ENCODE measurements around the gene PRDX2. TPM values are rescaled to one million over a fixed set of nuclear protein-coding genes. Genes with fewer than 3 reads are reported as not detected.

PRDX2 gene
- total RNA-seq, 1 experiment from 2014 or later = 746 TPM

- no peak for DNase-seq
- Histone ChIP-seq H3K9ac (ENCODE audit: low read length) (no peak overlapping the region), H3K27me3 (ENCODE audit: low read length) (no peaks in the 10 kb centered on the region), H3F3A (ENCODE audit: low read length, unreplicated experiment) (no peaks in the 10 kb centered on the region), H4K20me1 (ENCODE audit: low read length) (no peaks in the 10 kb centered on the region), H3K9me2 (replicated peaks; ENCODE audit: low read length) (no peaks in the 10 kb centered on the region), H3K4me1 (ENCODE audit: insufficient read depth, low read length) (no peaks in the 10 kb centered on the region), H3K4me2 (ENCODE audit: low read length) (no peak overlapping the region), H3K36me3 (ENCODE audit: low read depth, low read length) (peaks cover 13% of the 10 kb centered on the region), H3K27ac (ENCODE audit: low read length) (no peak overlapping the region), H3K4me3 (ENCODE audit: low read length) (no peak overlapping the region), H3K79me2 (ENCODE audit: low read length) (no peaks in the 10 kb centered on the region), H2AFZ (ENCODE audit: low read length) (no peak overlapping the region), H3K9me3 (ENCODE audit: low read length) (no peaks in the 10 kb centered on the region)
- ChIA-PET CTCF (interaction anchor here (0.6 to 0.7 kb wide), 2 partner anchors 9 to 27 kb away, joined by 3 to 8 read pairs; no protein-coding TSS in a partner anchor), POLR2A (ENCODE audit: unreplicated experiment) (no interaction called here)
- ATAC-seq = no peak
- intact Hi-C loops (cut with micrococcal nuclease) = loop anchor here (5.0 kb wide), 1 partner anchor 83 kb away; no protein-coding TSS in a partner anchor
- TF ChIP-seq CTCF (conservative IDR thresholded peaks at IDR 0.05; ENCODE audit: low read depth, low read length) (no peak), EZH2phosphoT487 (IDR thresholded peaks at IDR 0.05; ENCODE audit: borderline replicate concordance, low read length) (no peak)
- BruUV-seq (replicated peaks) = no TSS peak
Observed at GRCh38 chr19:12764698-12765097, 36.9 kb downstream of the PRDX2 start.

- intact Hi-C loops (cut with micrococcal nuclease) = loop anchor here (5.0 kb wide), 1 partner anchor 84 kb away; no protein-coding TSS in a partner anchor
- Histone ChIP-seq H3K9ac (ENCODE audit: low read length) (no peak overlapping the region), H4K20me1 (ENCODE audit: low read length) (no peaks in the 10 kb centered on the region), H3K4me1 (ENCODE audit: insufficient read depth, low read length) (no peaks in the 10 kb centered on the region), H3K4me3 (ENCODE audit: low read length) (no peak overlapping the region), H3K27ac (ENCODE audit: low read length) (no peak overlapping the region), H3K9me3 (ENCODE audit: low read length) (no peaks in the 10 kb centered on the region), H3K4me2 (ENCODE audit: low read length) (no peak overlapping the region), H3K36me3 (ENCODE audit: low read depth, low read length) (peaks cover 13% of the 10 kb centered on the region), H3F3A (ENCODE audit: low read length, unreplicated experiment) (no peaks in the 10 kb centered on the region), H3K79me2 (ENCODE audit: low read length) (no peaks in the 10 kb centered on the region), H3K9me2 (replicated peaks; ENCODE audit: low read length) (no peaks in the 10 kb centered on the region), H2AFZ (ENCODE audit: low read length) (no peak overlapping the region), H3K27me3 (ENCODE audit: low read length) (no peaks in the 10 kb centered on the region)
- DNase-seq (no peak), ATAC-seq (no peak)
- ChIA-PET CTCF (interaction anchor here (0.6 kb wide), 1 partner anchor 118 kb away, joined by 5 read pairs; the partner anchor contains the start of gene DNASE2), POLR2A (ENCODE audit: unreplicated experiment) (interaction anchor here (0.6 kb wide), 1 partner anchor 26 kb away, joined by 3 read pairs; the partner anchor contains the start of gene GET3)
- TSS peak; percentile 13 for BruUV-seq (replicated peaks)
- TF ChIP-seq EZH2 (IDR thresholded peaks at IDR 0.05; ENCODE audit: low read length, unreplicated experiment) (no peak), CTCF (conservative IDR thresholded peaks at IDR 0.05; ENCODE audit: low read depth, low read length) (no peak), EZH2phosphoT487 (IDR thresholded peaks at IDR 0.05; ENCODE audit: borderline replicate concordance, low read length) (no peak)
Observed at GRCh38 chr19:12763100-12763499, 38.5 kb downstream of the PRDX2 start.

GRCh38 chr19:12759686-12760085 is 41.9 kb downstream of the PRDX2 start:
- no peak overlapping the region for H3K9ac ChIP-seq (ENCODE audit: low read length)
- H3K4me2 ChIP-seq (ENCODE audit: low read length) = no peak overlapping the region
- H3K27ac ChIP-seq (ENCODE audit: low read length) = no peak overlapping the region
- ATAC-seq (no peak), DNase-seq (no peak)
- H4K20me1 ChIP-seq (ENCODE audit: low read length) = no peaks in the 10 kb centered on the region
- ChIA-PET CTCF (interaction anchor here (0.6 to 0.8 kb wide), 2 partner anchors 43 to 44 kb away, joined by 4 to 11 read pairs; no protein-coding TSS in a partner anchor), POLR2A (ENCODE audit: unreplicated experiment) (no interaction called here)
- TF ChIP-seq EZH2phosphoT487 (IDR thresholded peaks at IDR 0.05; ENCODE audit: borderline replicate concordance, low read length) (no peak), CTCF (conservative IDR thresholded peaks at IDR 0.05; ENCODE audit: low read depth, low read length) (no peak), EZH2 (IDR thresholded peaks at IDR 0.05; ENCODE audit: low read length, unreplicated experiment) (no peak)
- intact Hi-C loops (cut with micrococcal nuclease) = loop anchor here (1.0 to 5.0 kb wide), 2 partner anchors 37 to 88 kb away; no protein-coding TSS in a partner anchor
- H3K9me3 ChIP-seq (ENCODE audit: low read length) = no peaks in the 10 kb centered on the region
- no TSS peak for BruUV-seq (replicated peaks)
- no peaks in the 10 kb centered on the region for H3K27me3 ChIP-seq (ENCODE audit: low read length)
- no peak overlapping the region for H2AFZ ChIP-seq (ENCODE audit: low read length)
- no peaks in the 10 kb centered on the region for H3K4me1 ChIP-seq (ENCODE audit: insufficient read depth, low read length)
- H3K4me3 ChIP-seq (ENCODE audit: low read length) = no peak overlapping the region
- H3K79me2 ChIP-seq (ENCODE audit: low read length) = no peaks in the 10 kb centered on the region
- peaks cover 8% of the 10 kb centered on the region for H3K36me3 ChIP-seq (ENCODE audit: low read depth, low read length)
- no peaks in the 10 kb centered on the region for H3F3A ChIP-seq (ENCODE audit: low read length, unreplicated experiment)
- no peaks in the 10 kb centered on the region for H3K9me2 ChIP-seq (replicated peaks; ENCODE audit: low read length)

All from PC-3 (cell line).